GM15510 (cell line): Measurements from ENCODE around the gene RNF157.

ENCODE experiments used
- POLR2A ChIP-seq: IDR thresholded peaks from 3 replicates; pipeline ENCODE4 v1.6.1; 2011; ENCODE audit warnings: borderline replicate concordance; ENCODE audit not compliant: insufficient read length; ENCODE audit errors: extremely low read depth

The RNF157 gene

DNA sequence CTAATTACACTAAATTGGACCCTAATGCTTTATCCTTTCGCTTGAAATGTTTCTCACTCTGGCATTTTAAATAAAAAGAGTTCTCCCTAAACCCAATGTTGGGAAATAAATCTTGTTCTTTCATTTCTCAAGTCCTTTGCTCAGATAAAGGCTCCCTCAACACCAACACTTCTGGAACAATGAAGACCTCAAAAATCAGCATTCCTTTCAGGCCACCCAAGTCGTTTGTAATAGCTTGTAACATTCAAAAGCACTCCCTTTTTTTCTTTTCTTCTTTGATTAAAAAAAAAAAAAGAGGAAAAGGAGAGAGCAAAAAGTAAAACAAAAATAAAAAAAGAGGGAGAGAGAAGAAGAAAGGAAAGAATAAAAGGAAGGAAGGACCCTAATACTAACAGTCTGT lies 76.0 kb downstream of the RNF157 start:
- no peak for TF ChIP-seq POLR2A

DNA sequence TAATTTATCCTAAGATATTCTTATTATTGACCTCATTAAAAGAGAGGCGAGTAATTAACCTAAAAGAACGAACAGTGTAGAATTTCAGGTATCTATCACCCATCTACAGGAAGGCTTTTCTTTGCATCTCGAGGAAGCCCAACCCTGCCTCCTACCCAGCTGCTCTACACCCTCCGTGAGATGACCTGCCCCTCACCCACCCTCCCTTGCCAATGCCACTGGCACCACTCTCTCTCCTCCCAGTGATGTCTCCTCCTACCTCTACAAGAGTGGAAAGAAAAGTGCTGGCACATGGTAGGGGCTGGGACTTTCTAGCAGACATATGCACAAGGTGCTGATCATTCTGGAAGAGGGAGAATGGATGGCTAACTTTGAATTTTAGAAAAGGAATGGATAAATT lies 76.4 kb downstream of the RNF157 start:
- TF ChIP-seq POLR2A = no peak

DNA sequence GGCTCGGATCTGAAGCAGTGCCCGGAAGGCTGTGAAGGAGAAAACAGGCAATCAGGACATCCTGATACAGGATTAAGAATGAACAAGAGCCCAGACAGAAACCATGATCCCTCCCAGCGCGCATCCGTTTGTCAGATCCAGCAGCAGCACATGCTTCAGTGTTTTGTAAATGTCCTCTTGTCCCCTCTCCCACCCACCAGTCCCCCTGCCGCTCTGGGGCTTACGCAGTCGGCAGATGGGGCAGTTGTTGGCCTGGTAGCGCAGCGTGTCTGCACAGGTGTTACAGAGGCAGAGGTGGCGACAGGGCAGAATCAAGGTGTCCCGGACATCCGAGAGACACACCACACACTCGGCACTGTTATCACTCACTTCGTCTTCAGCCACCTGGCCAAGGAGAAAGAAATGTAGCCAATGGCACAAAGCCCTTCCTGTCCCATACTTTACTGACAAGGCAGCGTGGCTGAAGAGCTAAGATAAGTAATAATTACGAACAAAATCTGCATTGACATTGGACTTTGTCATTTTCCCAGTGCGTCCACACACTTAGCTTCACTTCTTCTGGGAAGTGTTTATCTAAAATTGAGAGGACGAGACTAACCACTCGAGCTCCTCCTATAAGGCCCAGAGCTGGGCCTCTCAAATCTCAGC lies 78.5 kb downstream of the RNF157 start:
- no peak for TF ChIP-seq POLR2A

DNA sequence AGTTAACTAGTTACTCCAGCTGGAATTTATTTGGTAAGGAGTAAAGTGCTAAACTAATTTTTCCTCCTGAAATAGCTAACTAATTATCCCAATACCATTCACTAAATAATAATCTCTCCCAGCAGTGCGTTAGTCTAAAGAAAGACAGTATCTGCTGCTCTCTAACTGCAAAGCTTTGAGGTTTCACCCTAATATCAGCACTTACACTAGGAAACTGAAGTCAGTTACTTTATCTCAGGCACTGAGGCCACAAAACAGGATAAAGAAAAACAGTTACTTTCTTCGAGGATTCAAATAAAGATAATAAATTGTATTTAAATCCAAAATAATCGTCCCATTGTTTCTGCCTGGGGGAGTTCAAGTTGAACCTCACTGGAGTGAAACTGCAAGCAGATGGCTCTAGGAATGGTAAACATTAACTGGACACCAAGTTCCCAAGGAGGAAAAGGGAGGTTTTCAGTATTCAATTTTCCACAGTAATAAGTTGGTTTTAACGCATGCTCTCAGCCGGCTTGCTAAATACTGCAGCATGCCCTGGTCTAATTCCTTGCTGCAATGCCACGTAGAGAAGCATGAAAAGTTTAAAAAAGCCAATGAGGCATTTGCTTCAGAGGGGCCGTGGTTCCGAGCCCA lies 79.3 kb downstream of the RNF157 start:
- no peak for TF ChIP-seq POLR2A

DNA sequence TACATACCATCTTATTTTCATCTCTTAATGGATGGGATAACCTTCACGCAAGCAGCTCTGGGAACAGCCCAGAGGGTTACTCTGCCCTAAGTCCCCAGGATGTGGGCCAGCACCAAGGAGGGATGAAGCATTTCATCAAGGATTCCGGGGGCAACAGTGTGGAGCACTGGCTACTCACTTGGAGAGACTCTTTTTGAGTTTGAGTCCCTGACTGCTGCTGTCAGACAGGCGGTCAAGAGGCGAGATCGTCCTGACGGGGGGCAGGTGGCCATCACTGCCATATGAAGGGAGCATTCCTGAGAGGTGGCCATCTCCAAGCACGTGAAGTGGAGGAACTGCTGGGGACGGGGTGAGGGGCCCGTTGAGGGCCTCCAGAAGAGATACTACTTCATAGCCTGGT lies 81.1 kb downstream of the RNF157 start:
- TF ChIP-seq POLR2A = no peak

DNA sequence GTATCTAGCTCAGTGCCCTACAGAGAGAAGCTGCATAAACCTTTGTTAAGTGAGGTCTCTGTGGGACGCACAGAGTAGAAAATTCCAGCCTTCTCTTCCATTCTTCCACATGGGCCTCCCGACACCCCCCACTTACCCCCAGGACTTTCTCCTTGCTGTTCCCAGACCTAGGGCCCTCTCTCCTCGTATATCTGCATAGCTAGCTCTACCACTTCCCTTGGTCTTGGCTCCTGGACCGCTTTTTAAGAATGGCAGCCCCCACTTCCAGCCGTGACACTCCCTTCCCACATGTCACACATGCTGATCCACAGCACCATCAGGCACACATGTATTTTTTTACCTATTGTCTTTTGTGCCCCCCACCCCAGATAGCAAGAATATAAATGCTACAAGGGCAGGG lies 82.5 kb downstream of the RNF157 start:
- no peak for TF ChIP-seq POLR2A

DNA sequence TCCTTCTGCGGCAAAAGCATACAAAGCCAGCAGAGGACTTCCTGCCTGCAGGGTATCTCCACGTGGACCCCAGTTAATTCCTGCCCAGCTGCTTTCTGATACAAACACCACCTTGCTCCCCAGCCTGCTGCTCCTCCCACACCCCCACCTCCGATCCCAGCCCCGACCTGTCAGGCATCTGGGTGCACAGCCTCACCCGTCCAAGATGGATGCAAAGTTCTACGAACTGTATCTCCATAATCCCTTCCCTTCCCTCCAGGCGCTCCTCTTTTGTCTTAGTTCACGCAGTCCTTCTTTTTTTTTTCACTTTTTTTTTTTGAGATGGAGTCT lies 83.7 kb downstream of the RNF157 start:
- no peak for TF ChIP-seq POLR2A

DNA sequence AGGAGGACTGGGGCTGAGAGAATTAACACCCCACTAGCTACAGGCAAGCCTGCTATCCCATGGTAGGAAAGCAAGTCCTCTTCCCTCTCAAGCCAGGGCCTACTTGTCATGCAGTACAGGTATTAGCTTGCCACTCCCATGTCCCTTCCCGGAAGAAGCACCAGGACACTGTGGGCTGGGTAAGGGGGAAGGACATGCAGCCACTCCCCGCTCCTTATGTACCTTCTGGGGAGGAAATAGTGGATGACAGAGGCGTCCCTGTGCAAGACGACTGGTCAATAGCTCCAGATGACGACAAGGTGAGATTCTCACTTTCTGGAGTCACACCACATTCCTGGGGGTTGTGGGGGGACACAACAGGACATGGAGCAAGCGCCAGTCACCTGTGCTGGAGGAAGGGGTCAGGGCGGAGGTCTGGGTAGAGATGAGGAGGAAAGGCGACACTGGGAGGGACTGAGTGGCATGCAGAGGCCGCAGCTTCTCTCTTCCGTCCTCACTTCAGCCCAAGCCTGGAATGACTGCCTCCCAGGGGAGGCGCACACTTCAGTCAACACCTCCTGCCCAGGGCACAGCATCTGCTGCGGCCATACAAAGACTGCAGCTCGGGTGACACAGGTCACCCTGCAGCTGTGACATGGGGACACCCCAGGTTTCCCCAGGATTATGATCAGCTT lies 84.2 kb downstream of the RNF157 start:
- TF ChIP-seq POLR2A = no peak

DNA sequence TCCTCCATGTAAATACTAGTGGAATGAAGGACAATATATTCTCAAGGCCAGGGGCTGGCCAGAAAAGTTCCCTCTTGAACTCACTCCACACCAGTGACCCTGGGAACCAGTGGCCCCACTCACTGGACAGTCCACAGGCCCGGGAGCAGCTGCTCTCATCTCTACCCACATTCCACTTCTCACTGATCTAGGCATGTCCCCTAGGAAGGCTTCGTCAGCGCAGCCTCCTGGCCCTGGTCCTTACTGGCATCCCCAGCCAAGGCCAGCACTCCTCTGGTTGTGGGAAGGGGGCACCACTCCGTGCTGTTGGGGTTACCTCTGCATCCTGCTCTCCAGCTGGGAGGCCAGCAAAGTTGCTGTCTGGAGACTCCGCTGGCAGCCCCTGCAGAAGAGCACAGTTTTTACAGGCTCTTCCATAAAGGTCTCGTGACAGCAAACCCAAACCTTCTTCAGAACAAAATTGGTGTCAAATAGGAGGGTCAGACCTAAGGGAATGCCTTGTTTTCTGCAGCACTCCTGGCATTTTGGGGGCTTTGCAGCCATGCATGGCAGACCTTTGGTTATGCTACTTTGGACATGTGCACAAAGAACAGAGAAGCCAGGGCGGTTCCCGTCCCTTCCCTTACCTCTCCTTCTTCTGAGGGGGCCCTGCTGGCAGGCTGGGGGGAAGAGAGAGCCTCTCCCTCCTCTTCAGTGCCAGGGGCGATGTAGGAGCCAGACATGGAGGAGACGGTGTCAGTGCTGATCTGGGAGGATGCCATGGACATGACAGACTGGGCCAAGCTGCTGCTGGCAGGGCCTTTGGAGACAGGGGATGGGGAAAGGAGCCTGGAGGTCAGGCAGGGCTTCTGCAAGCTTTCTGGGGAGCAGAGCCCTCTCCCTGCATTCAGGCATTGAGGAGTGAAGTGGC lies 85.1 kb downstream of the RNF157 start:
- TF ChIP-seq POLR2A = no peak

DNA sequence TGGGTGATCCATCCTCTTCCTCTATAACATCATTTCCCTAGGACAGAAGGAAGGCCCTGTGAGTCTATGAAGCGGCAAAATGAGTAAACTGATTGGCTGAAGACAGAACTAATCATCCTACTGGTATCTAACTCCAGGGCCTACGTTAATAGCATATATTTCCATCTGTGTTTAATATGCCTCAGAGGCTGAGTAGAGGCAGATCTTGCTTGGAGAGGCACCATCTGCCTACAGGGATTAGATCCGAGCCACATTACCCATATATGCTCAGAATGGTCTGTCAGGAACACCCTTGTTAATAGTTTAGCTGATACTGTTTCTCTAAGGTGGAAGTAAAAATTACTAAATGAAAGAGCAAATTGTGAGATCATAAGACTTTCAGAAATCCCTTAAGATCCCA lies 86.0 kb downstream of the RNF157 start:
- TF ChIP-seq POLR2A = no peak

DNA sequence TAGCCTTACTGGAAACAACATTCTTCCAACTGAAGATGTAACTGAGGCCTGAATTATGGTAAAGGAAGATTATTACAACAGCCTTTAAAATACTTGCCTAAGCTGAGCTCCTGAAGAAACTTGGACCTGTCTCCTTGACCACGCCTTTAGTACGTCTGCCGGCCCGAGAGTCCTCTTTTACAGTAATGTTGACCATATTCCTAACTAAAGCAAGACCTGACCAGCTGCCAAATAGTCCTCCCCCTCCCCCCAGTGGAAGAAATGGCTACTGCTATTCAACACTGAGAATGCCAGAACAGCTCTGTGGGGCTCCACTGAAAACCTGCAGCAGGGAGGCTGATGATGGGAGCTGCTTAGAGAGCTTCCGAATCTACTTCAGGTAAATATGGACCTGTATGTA lies 86.7 kb downstream of the RNF157 start:
- TF ChIP-seq POLR2A = no peak

DNA sequence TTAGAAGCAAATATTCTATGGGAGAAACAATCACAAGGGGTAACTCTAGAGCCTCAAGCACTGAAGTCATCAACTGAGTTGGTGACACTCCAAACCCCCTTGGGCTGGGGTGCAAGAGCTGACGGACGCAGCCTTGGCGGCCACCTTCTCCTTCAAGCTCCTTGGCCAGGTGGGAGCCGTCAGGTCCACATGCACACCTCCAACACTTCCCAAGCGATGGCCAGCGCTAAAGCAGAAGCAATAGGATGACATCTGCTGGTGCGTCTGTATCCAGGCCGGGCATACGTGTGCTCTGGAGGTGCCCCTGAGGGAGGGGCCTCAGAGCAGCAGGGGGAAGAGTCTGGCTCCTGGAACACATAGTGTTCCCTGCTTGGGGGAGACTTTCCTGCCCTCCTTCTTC lies 87.1 kb downstream of the RNF157 start:
- TF ChIP-seq POLR2A = no peak

DNA sequence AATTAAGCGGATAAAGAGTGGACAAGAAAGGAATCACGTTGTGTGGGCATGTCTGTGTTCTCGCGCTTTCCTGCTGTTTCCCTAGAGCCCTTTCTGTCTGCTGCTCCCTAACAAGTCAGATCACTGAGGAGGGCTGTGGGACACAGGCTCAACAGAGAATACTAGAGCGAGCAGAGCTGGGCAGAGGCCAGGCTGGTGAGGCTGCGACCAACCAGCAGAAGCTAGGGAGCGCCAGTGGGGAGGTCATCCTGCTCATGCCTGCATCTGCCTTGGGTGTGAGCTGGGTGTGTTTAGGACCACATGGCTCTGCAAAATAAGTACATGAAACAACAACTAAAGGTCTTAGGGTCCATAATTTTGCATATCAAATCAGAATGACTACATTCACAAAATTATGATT lies 87.7 kb downstream of the RNF157 start:
- no peak for TF ChIP-seq POLR2A

DNA sequence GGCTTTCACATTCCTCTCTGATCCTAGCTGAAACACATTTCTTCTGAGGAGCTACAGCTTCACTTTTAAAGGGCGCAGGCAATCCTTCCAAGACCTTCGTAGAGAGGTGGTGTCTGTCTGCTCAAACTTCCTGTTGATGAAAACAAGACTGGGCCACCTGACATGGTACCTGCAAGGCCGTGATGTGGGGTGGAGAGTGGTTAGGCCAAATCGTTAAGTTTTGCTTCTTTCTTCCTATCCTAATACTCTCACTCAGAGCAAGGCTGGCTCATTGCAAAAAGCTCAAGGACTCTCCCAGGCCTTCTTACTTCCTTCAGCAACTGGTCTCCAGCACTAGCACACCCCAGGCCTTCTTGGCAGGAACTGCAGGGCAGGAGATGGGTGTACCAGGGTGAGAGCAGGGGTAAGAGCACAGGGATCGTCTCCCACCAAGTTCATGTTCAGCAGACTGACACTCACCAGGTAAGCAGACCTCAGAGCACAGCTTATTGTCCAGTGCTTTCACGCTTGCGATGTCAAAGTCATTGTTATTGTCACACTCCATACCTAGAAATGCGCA lies 88.3 kb downstream of the RNF157 start:
- TF ChIP-seq POLR2A = no peak
